H1 (cell line): ENCODE results near the gene RABGGTA. TPM values are rescaled to one million over a fixed set of nuclear protein-coding genes. Genes with fewer than 3 reads are reported as not detected.

Source experiments
- CTCF ChIA-PET: fragments of 300-600 bp; sonication (Branson Sonifier 250); formaldehyde crosslinking; loops from one replicate; lab custom pipeline; 2021; ENCODE audit not compliant: partially characterized antibody; lab: Charles Lee
- POLR2A ChIA-PET: fragments of 300-600 bp; sonication (Branson Sonifier 250); formaldehyde crosslinking; loops from one replicate; lab custom pipeline; 2021; ENCODE audit warnings: inconsistent platforms; ENCODE audit not compliant: partially characterized antibody; lab: Charles Lee
- DNase-seq, 2 experiments: peaks; one replicate each; pipeline versions ENCODE4 v3.0.0 to v3.0.0-alpha.2; 2010 to 2022; ENCODE audit warnings: low spot score in 2 of 2, low read depth in 1 of 2, mixed read lengths in 1 of 2
- FAIRE-seq: peaks from 2 replicates; lab custom pipeline; 2011; peaks lifted over from hg19 to GRCh38; lab: Jason Lieb, UNC
- H2AFZ ChIP-seq: 2 replicates; pipeline ENCODE4 v1.8.1; 2012; ENCODE audit warnings: low read length, inconsistent platforms
- H2AK5ac ChIP-seq: 2 replicates; pipeline ENCODE4 v1.6.1; 2013; ENCODE audit warnings: low read depth, low read length
- H2BK120ac ChIP-seq: replicated peaks from 2 replicates; pipeline ENCODE3; 2013; ENCODE audit warnings: low read depth, low read length, inconsistent platforms
- H2BK12ac ChIP-seq: 2 replicates; pipeline ENCODE4 v1.6.1; 2013; ENCODE audit warnings: low read depth, low read length
- H2BK15ac ChIP-seq: 2 replicates; pipeline ENCODE4 v1.6.1; 2013; ENCODE audit warnings: low read length
- H2BK20ac ChIP-seq: 2 replicates; pipeline ENCODE4 v1.6.1; 2013; ENCODE audit warnings: low read length
- H2BK5ac ChIP-seq: 2 replicates; pipeline ENCODE4 v1.6.1; 2013; ENCODE audit warnings: low read depth, low read length
- H3K14ac ChIP-seq: 2 replicates; pipeline ENCODE4 v1.6.1; 2013; ENCODE audit warnings: inconsistent platforms; ENCODE audit not compliant: insufficient read length
- H3K18ac ChIP-seq: 2 replicates; pipeline ENCODE4 v1.6.1; 2013; ENCODE audit warnings: low read length; ENCODE audit errors: extremely low read depth
- H3K23ac ChIP-seq: 2 replicates; pipeline ENCODE4 v1.6.1; 2013; ENCODE audit warnings: inconsistent platforms; ENCODE audit not compliant: insufficient read length
- H3K23me2 ChIP-seq: 2 replicates; pipeline ENCODE4 v1.6.1; 2013; ENCODE audit warnings: low read depth, low read length
- H3K27ac ChIP-seq: 2 replicates; pipeline ENCODE4 v1.6.1; 2011; ENCODE audit warnings: low read depth, low read length, inconsistent platforms
- H3K27me3 ChIP-seq, 4 experiments: replicated peaks in 1 of 4; 1 replicate in 1 of 4; 2 replicates in 3 of 4; pipeline versions ENCODE4 v1.6.1 to v1.8.1; 2011 to 2013; ENCODE audit warnings: low read length in 3 of 4, mild to moderate bottlenecking in 3 of 4, inconsistent platforms in 2 of 4, mixed read lengths in 2 of 4, moderate library complexity in 1 of 4; ENCODE audit not compliant: control insufficient read depth in 3 of 4, insufficient read depth in 3 of 4; ENCODE audit errors: extremely low read depth in 1 of 4
- H3K36me3 ChIP-seq, 4 experiments: 2 replicates each; pipeline versions ENCODE4 v1.6.1 to v1.8.1; 2011 to 2013; ENCODE audit warnings: mild to moderate bottlenecking in 4 of 4, low read length in 3 of 4, moderate library complexity in 2 of 4, control low read depth in 1 of 4, inconsistent platforms in 1 of 4; ENCODE audit not compliant: insufficient read depth in 4 of 4, control insufficient read depth in 2 of 4
- H3K4ac ChIP-seq: replicated peaks from 2 replicates; pipeline ENCODE3; 2013; ENCODE audit warnings: low read length, low read depth, mixed read lengths, inconsistent platforms; ENCODE audit not compliant: insufficient read length
- H3K4me1 ChIP-seq, 4 experiments: replicated peaks in 1 of 4; 1 replicate in 1 of 4; 2 replicates in 3 of 4; pipeline versions ENCODE4 v1.6.1 to v1.8.1; 2011 to 2013; ENCODE audit warnings: low read length in 3 of 4, inconsistent platforms in 2 of 4, mixed read lengths in 1 of 4; ENCODE audit not compliant: insufficient read depth in 4 of 4, control insufficient read depth in 3 of 4
- H3K4me2 ChIP-seq, 2 experiments: 2 replicates each; pipeline versions ENCODE4 v1.6.1 to v1.8.1; 2011 to 2013; ENCODE audit warnings: low read depth in 2 of 2, low read length in 2 of 2, control low read depth in 1 of 2, inconsistent platforms in 1 of 2, mild to moderate bottlenecking in 1 of 2; ENCODE audit not compliant: insufficient read depth in 1 of 2
- H3K4me3 ChIP-seq, 4 experiments: fragments of 200-600, 300-600 bp in 1 of 4; sonication (generic), shearing (Covaris generic), sonication (Bioruptor Twin) in 1 of 4; 2 replicates each; pipeline versions ENCODE4 v1.5.1 to v1.8.1; 2011 to 2016; ENCODE audit warnings: low read length in 4 of 4, low read depth in 3 of 4, control low read depth in 2 of 4, inconsistent platforms in 2 of 4, mild to moderate bottlenecking in 2 of 4, mixed read lengths in 1 of 4, moderate library complexity in 1 of 4; ENCODE audit not compliant: insufficient read depth in 2 of 4; ENCODE audit errors: extremely low read depth in 1 of 4
- H3K56ac ChIP-seq: replicated peaks from 2 replicates; pipeline ENCODE3; 2013; ENCODE audit warnings: low read depth, mild to moderate bottlenecking, mixed read lengths, low read length, inconsistent platforms; ENCODE audit not compliant: insufficient read length
- H3K79me1 ChIP-seq: 2 replicates; pipeline ENCODE4 v1.6.1; 2013; ENCODE audit warnings: low read depth, low read length, control low read depth
- H3K79me2 ChIP-seq, 2 experiments: 2 replicates each; pipeline versions ENCODE4 v1.6.1 to v1.8.1; 2012 to 2013; ENCODE audit warnings: low read length in 2 of 2, mild to moderate bottlenecking in 2 of 2, inconsistent platforms in 1 of 2; ENCODE audit not compliant: insufficient read depth in 2 of 2, control insufficient read depth in 1 of 2
- H3K9ac ChIP-seq, 4 experiments: replicated peaks in 1 of 4; 1 replicate in 1 of 4; 2 replicates in 3 of 4; pipeline versions ENCODE4 v1.6.1 to v1.8.1; 2011 to 2013; ENCODE audit warnings: low read depth in 3 of 4, low read length in 3 of 4, control low read depth in 2 of 4, mild to moderate bottlenecking in 2 of 4, moderate library complexity in 2 of 4, inconsistent platforms in 1 of 4; ENCODE audit errors: extremely low read depth in 1 of 4
- H3K9me3 ChIP-seq, 2 experiments: 2 replicates each; pipeline versions ENCODE4 v1.6.1 to v1.8.1; 2012 to 2013; ENCODE audit warnings: mild to moderate bottlenecking in 2 of 2, moderate library complexity in 2 of 2, control low read depth in 1 of 2, inconsistent platforms in 1 of 2, low read depth in 1 of 2, low read length in 1 of 2, mixed read lengths in 1 of 2; ENCODE audit not compliant: insufficient read depth in 2 of 2
- H4K20me1 ChIP-seq, 2 experiments: replicated peaks in 1 of 2; 2 replicates each; pipeline versions ENCODE3 to v1.8.1; 2011 to 2013; ENCODE audit warnings: inconsistent platforms in 2 of 2, low read length in 2 of 2, mild to moderate bottlenecking in 1 of 2; ENCODE audit not compliant: insufficient read depth in 2 of 2, control insufficient read depth in 1 of 2
- H4K5ac ChIP-seq: 2 replicates; pipeline ENCODE4 v1.6.1; 2013; ENCODE audit warnings: low read length, low read depth, mixed read lengths, inconsistent platforms; ENCODE audit not compliant: insufficient read length
- H4K8ac ChIP-seq: 2 replicates; pipeline ENCODE4 v1.8.0; 2013; ENCODE audit warnings: mild to moderate bottlenecking, moderate library complexity, low read length, inconsistent platforms; ENCODE audit not compliant: insufficient read depth; ENCODE audit errors: extremely low read depth
- H4K91ac ChIP-seq: replicated peaks from 2 replicates; pipeline ENCODE3; 2013; ENCODE audit warnings: low read length, mixed read lengths, inconsistent platforms; ENCODE audit not compliant: insufficient read length
- ASH2L ChIP-seq: fragments of 200-600, 300-600 bp; sonication (generic); IDR thresholded peaks from one replicate; pipeline ENCODE4 v1.7.1; 2017; ENCODE audit warnings: low read length
- CBX8 ChIP-seq: fragments of 300-800, 300-1000 bp; sonication (generic); IDR thresholded peaks from 2 replicates; pipeline ENCODE4 v1.7.1; 2016; ENCODE audit warnings: low read depth, low read length, borderline replicate concordance
- CREB1 ChIP-seq: IDR thresholded peaks from 2 replicates; pipeline ENCODE4 v1.6.1; 2012; ENCODE audit warnings: inconsistent platforms
- EZH2 ChIP-seq: fragments of 200-600 bp; sonication (generic); IDR thresholded peaks from 2 replicates; pipeline ENCODE4 v1.7.1; 2012; ENCODE audit warnings: low read depth, mild to moderate bottlenecking, moderate library complexity, low read length, inconsistent platforms; ENCODE audit not compliant: severe bottlenecking
- KDM5A ChIP-seq: fragments of 200-600 bp; IDR thresholded peaks from 2 replicates; pipeline ENCODE4 v1.7.1; 2012; ENCODE audit warnings: mild to moderate bottlenecking, low read length, inconsistent platforms, mixed read lengths
- MAFK ChIP-seq: IDR thresholded peaks from 2 replicates; pipeline ENCODE4 v1.6.1; 2012; ENCODE audit warnings: low read depth, mild to moderate bottlenecking, improper control_type of control experiment, low read length
- NANOG ChIP-seq: IDR thresholded peaks from 2 replicates; pipeline ENCODE4 v1.6.1; 2011; ENCODE audit warnings: low read length, low read depth, mild to moderate bottlenecking, inconsistent platforms; ENCODE audit not compliant: insufficient read depth, poor library complexity, severe bottlenecking
- NRF1 ChIP-seq: IDR thresholded peaks from 2 replicates; pipeline ENCODE4 v1.6.1; 2011; ENCODE audit warnings: mild to moderate bottlenecking, low read depth, low read length, improper control_type of control experiment
- SP4 ChIP-seq: IDR thresholded peaks from 2 replicates; pipeline ENCODE4 v1.6.1; 2012; ENCODE audit warnings: low read length, inconsistent platforms
- SRF ChIP-seq: IDR thresholded peaks from 2 replicates; pipeline ENCODE4 v1.6.1; 2011; ENCODE audit warnings: mild to moderate bottlenecking, low read depth, low read length, moderate library complexity
- TAF1 ChIP-seq: IDR thresholded peaks from 2 replicates; pipeline ENCODE4 v1.6.1; 2011; ENCODE audit warnings: mild to moderate bottlenecking, low read depth, low read length
- TCF12 ChIP-seq: IDR thresholded peaks from 2 replicates; pipeline ENCODE4 v1.6.1; 2011; ENCODE audit warnings: low read depth, mild to moderate bottlenecking, low read length
- WGBS, 2 experiments: shearing (Covaris generic) in 1 of 2; methylation state at CpG; one replicate each; pipeline versions ENCODE4 v1.1.6 to v1.1.7; 2013 to 2015; ENCODE audit warnings: low lambda C conversion rate in 2 of 2, mixed read lengths in 2 of 2, inconsistent platforms in 1 of 2, low coverage in 1 of 2, missing lambda C conversion rate in 1 of 2; ENCODE audit not compliant: insufficient replicate concordance in 2 of 2, insufficient coverage in 1 of 2, insufficient read length in 1 of 2; ENCODE audit errors: extremely low coverage in 1 of 2, missing lambda C conversion rate in 1 of 2; 5-methylcytosine and 5-hydroxymethylcytosine counted together
- polyA plus RNA-seq, 7 experiments: library from polyadenylated mRNA; depleted of rRNA in 3 of 7; stranded (reverse) in 5 of 7; unstranded in 2 of 7; fragments of >200 nt in 5 of 7; fragments of 200-250 nt in 2 of 7; gene quantifications; 1 replicate in 5 of 7; 2 replicates in 1 of 7; 4 replicates in 1 of 7; pipeline versions ENCODE4 v1.2.1 to v1.2.3, GENCODE V29; 2011 to 2013; ENCODE audit warnings: missing spikeins in 2 of 7, mixed read lengths in 2 of 7
- total RNA-seq: library from RNA; stranded (reverse); fragmentation: NEBNext Ultra II Directional; extraction: Animal tissue kit (Norgen Biotek cat#: 25700); gene quantifications from 2 replicates; pipeline ENCODE4 v1.2.1, GENCODE V29; 2021

Gene RABGGTA
- total and polyA plus RNA-seq, 2 of the 8 experiments (the other 6 are each of a cell fraction or from before 2014, with no cell fraction given): 16.0 to 49.8 TPM

- Histone ChIP-seq H3K27me3 (no peaks in the 10 kb centered on the region), H2BK5ac (no peak overlapping the region), H2BK20ac (no peak overlapping the region), H3K79me2 (no peaks in the 10 kb centered on the region), H3K27ac (no peak overlapping the region), H2AFZ (no peak overlapping the region), H4K91ac (no peak overlapping the region), H3K14ac (no peak overlapping the region), H2AK5ac (no peak overlapping the region), H2BK120ac (no peak overlapping the region), H3K4me2 (no peak overlapping the region), H3K23ac (no peak overlapping the region), H2BK12ac (no peak overlapping the region), H4K20me1 (peaks cover 0 to 3% of the 10 kb centered on the region in 2 experiments), H3K56ac (no peak overlapping the region), H3K36me3 (no peaks in the 10 kb centered on the region), H3K9me3 (no peaks in the 10 kb centered on the region), H3K23me2 (no peaks in the 10 kb centered on the region), H3K4me1 (no peaks in the 10 kb centered on the region), H4K5ac (no peak overlapping the region), H2BK15ac (no peak overlapping the region), H3K18ac (no peak overlapping the region), H3K9ac (no peak overlapping the region), H3K4ac (no peak overlapping the region), H3K4me3 (no peak overlapping the region), H3K79me1 (no peaks in the 10 kb centered on the region), H4K8ac (no peak overlapping the region; the same call in 1 of the 2 replicates)
- DNase-seq (no peak), FAIRE-seq (no peak)
- POLR2A ChIA-PET: interaction anchor here (0.5 to 2.3 kb wide), 5 partner anchors 12 to 65 kb away, joined by 3 to 9 read pairs (median 3); no protein-coding TSS in a partner anchor
- WGBS, 2 experiments: 87% methylated on average over 11 of the region's 11 CpGs; no CpG with 5 or more reads in 1 of the 2 experiments
- TF ChIP-seq KDM5A: no peak
- no peak for TF ChIP-seq EZH2
- no peak for TF ChIP-seq TAF1
- no peak for TF ChIP-seq SP4
- no peak for TF ChIP-seq SRF
- no peak for TF ChIP-seq NRF1
- TF ChIP-seq NANOG: no peak
- no peak for TF ChIP-seq CREB1
- no peak for TF ChIP-seq CBX8
- no peak for TF ChIP-seq TCF12
- TF ChIP-seq ASH2L: no peak
- TF ChIP-seq MAFK: no peak
- CTCF ChIA-PET: interaction anchor here (0.9 to 11.5 kb wide), 9 partner anchors 12 to 52 kb away, joined by 3 to 137 read pairs (median 3); partner anchors contain the start of genes DHRS1, NOP9 and TINF2
Observed at GRCh38 chr14:24277606-24278321, 6.4 kb upstream of the RABGGTA start.
